SK-N-SH (cell line): ENCODE measurements around the gene BMF. TPM values are rescaled to one million over a fixed set of nuclear protein-coding genes. Genes with fewer than 3 reads are reported as not detected.

ENCODE experiments used
- CTCF ChIA-PET: fragments of 300-600, 350-600 bp; formaldehyde crosslinking; extraction: SDS; loops from one replicate; lab custom pipeline; 2021; lab: Yijun Ruan, JAX
- POLR2A ChIA-PET: fragments of 350-600 bp; sonication (Branson Sonifier 250); formaldehyde crosslinking; extraction: SDS; loops from one replicate; lab custom pipeline; 2020; ENCODE audit warnings: antibody characterized with exemption, inconsistent platforms; lab: Yijun Ruan, JAX
- DNase-seq: peaks from one replicate; pipeline ENCODE4 v3.0.0; 2012
- H2AFZ ChIP-seq: fragments of 200-600 bp; sonication (generic); 2 replicates; pipeline ENCODE4 v1.8.1; 2016; ENCODE audit warnings: antibody characterized with exemption, mild to moderate bottlenecking, low read depth
- H3F3A ChIP-seq: fragments of 200-600 bp; sonication (generic); replicated peaks from 2 replicates; pipeline ENCODE3; 2016; ENCODE audit warnings: antibody characterized with exemption, mild to moderate bottlenecking; ENCODE audit not compliant: insufficient read depth
- H3K27ac ChIP-seq, 2 experiments: fragments of 200-500 bp in 1 of 2; fragments of 200-600 bp in 1 of 2; sonication (Bioruptor generic) in 1 of 2; sonication (generic), shearing (Covaris generic) in 1 of 2; 2 replicates each; pipeline versions ENCODE4 v1.5.1 to v1.6.1; 2014 to 2016; ENCODE audit warnings: low read depth in 2 of 2, inconsistent platforms in 1 of 2, low read length in 1 of 2, mild to moderate bottlenecking in 1 of 2, mixed read lengths in 1 of 2
- H3K27me3 ChIP-seq: fragments of 200-600 bp; sonication (generic), shearing (Covaris generic); 2 replicates; pipeline ENCODE4 v1.6.1; 2016; ENCODE audit warnings: mixed run types; ENCODE audit not compliant: insufficient read depth
- H3K36me3 ChIP-seq, 2 experiments: fragments of 200-500 bp in 1 of 2; fragments of 200-600 bp in 1 of 2; sonication (Bioruptor generic) in 1 of 2; sonication (generic) in 1 of 2; replicated peaks in 1 of 2; 2 replicates each; pipeline versions ENCODE3 to v1.5.1; 2014 to 2016; ENCODE audit warnings: low read length in 1 of 2, mild to moderate bottlenecking in 1 of 2; ENCODE audit not compliant: insufficient read depth in 2 of 2, control insufficient read depth in 1 of 2
- H3K4me1 ChIP-seq, 2 experiments: fragments of 200-500 bp in 1 of 2; fragments of 200-600 bp in 1 of 2; sonication (Bioruptor generic) in 1 of 2; sonication (generic), shearing (Covaris generic) in 1 of 2; 2 replicates each; pipeline versions ENCODE4 v1.5.1 to v1.6.1; 2014 to 2016; ENCODE audit warnings: low read depth in 1 of 2, low read length in 1 of 2, mixed run types in 1 of 2; ENCODE audit not compliant: insufficient read depth in 2 of 2, control insufficient read depth in 1 of 2
- H3K4me2 ChIP-seq: fragments of 200-600 bp; sonication (generic), shearing (Covaris generic); 2 replicates; pipeline ENCODE4 v1.6.1; 2017; ENCODE audit warnings: mixed run types
- H3K4me3 ChIP-seq, 2 experiments: fragments of 200-500 bp in 1 of 2; fragments of 200-600 bp in 1 of 2; sonication (Bioruptor generic) in 1 of 2; sonication (generic), shearing (Covaris generic) in 1 of 2; 2 replicates each; pipeline versions ENCODE4 v1.5.1 to v1.8.1; 2014 to 2016; ENCODE audit warnings: low read depth in 2 of 2, inconsistent platforms in 1 of 2, low read length in 1 of 2, mild to moderate bottlenecking in 1 of 2, mixed read lengths in 1 of 2, moderate library complexity in 1 of 2
- H3K79me2 ChIP-seq: fragments of 200-600 bp; sonication (generic); 2 replicates; pipeline ENCODE4 v1.8.1; 2017; ENCODE audit warnings: mild to moderate bottlenecking; ENCODE audit not compliant: insufficient read depth
- H3K9ac ChIP-seq: fragments of 200-600 bp; sonication (generic); 2 replicates; pipeline ENCODE4 v1.6.1; 2017; ENCODE audit warnings: mixed run types
- H3K9me2 ChIP-seq: fragments of 200-600 bp; sonication (generic); 2 replicates; pipeline ENCODE4 v1.6.1; 2017; ENCODE audit warnings: mixed run types
- H3K9me3 ChIP-seq: fragments of 200-600 bp; sonication (generic); 2 replicates; pipeline ENCODE4 v1.6.1; 2017; ENCODE audit warnings: mixed run types, mild to moderate bottlenecking, moderate library complexity
- H4K20me1 ChIP-seq: fragments of 200-600 bp; sonication (generic); 2 replicates; pipeline ENCODE4 v1.6.1; 2017; ENCODE audit warnings: mild to moderate bottlenecking, mixed run types; ENCODE audit not compliant: insufficient read depth
- CTCF ChIP-seq: fragments of 200-600 bp; sonication (generic); IDR thresholded peaks from 2 replicates; pipeline ENCODE4 v1.6.1; 2017; ENCODE audit warnings: antibody characterized with exemption, mild to moderate bottlenecking, moderate library complexity
- FOSL2 ChIP-seq: IDR thresholded peaks from 2 replicates; pipeline ENCODE4 v1.4.0; 2012; ENCODE audit warnings: low read depth, mild to moderate bottlenecking, moderate library complexity, borderline replicate concordance
- FOXJ3 ChIP-seq: sonication (generic); formaldehyde crosslinking; IDR thresholded peaks from 2 replicates; pipeline ENCODE4 v1.5.1; 2020; ENCODE audit warnings: mild to moderate bottlenecking, missing genetic modification reagents
- MXI1 ChIP-seq: IDR thresholded peaks from 2 replicates; pipeline ENCODE4 v1.6.1; 2012; ENCODE audit warnings: mild to moderate bottlenecking, low read depth, low read length, improper control_type of control experiment
- RFX5 ChIP-seq: IDR thresholded peaks from 2 replicates; pipeline ENCODE4 v1.6.1; 2012; ENCODE audit warnings: mild to moderate bottlenecking, improper control_type of control experiment, low read length
- TAF1 ChIP-seq: IDR thresholded peaks from 2 replicates; pipeline ENCODE4 v1.6.1; 2012; ENCODE audit warnings: low read depth, mild to moderate bottlenecking, low read length, moderate library complexity, borderline replicate concordance
- TEAD4 ChIP-seq: IDR thresholded peaks from 2 replicates; pipeline ENCODE4 v1.4.0; 2012; ENCODE audit warnings: mild to moderate bottlenecking, borderline replicate concordance; ENCODE audit not compliant: insufficient read depth
- WGBS: methylation state at CpG from one replicate; pipeline ENCODE4 v1.1.6; 2017; ENCODE audit warnings: low lambda C conversion rate; 5-methylcytosine and 5-hydroxymethylcytosine counted together
- polyA plus RNA-seq, 3 experiments: library from polyadenylated mRNA; depleted of rRNA; stranded (reverse); fragments of >200 nt; gene quantifications; 2 replicates each; pipeline ENCODE4 v1.2.3, GENCODE V29; 2012
- TF ChIP-seq, protein P1 (sequence below): IDR thresholded peaks from 2 replicates; pipeline ENCODE4 v1.6.1; 2012; ENCODE audit warnings: mild to moderate bottlenecking, low read depth, low read length, moderate library complexity
- TF ChIP-seq, protein P2 (sequence below): IDR thresholded peaks from 2 replicates; pipeline ENCODE4 v1.4.0; 2012; ENCODE audit warnings: low read depth, borderline replicate concordance

BMF gene
- polyA plus RNA-seq, 1 of the 3 experiments (the other 2 are of a cell fraction) = 0.72 TPM

GRCh38 chr15:40048211-40048792 is 60.4 kb downstream of the BMF start (continued):
- TF ChIP-seq, protein P1, sequence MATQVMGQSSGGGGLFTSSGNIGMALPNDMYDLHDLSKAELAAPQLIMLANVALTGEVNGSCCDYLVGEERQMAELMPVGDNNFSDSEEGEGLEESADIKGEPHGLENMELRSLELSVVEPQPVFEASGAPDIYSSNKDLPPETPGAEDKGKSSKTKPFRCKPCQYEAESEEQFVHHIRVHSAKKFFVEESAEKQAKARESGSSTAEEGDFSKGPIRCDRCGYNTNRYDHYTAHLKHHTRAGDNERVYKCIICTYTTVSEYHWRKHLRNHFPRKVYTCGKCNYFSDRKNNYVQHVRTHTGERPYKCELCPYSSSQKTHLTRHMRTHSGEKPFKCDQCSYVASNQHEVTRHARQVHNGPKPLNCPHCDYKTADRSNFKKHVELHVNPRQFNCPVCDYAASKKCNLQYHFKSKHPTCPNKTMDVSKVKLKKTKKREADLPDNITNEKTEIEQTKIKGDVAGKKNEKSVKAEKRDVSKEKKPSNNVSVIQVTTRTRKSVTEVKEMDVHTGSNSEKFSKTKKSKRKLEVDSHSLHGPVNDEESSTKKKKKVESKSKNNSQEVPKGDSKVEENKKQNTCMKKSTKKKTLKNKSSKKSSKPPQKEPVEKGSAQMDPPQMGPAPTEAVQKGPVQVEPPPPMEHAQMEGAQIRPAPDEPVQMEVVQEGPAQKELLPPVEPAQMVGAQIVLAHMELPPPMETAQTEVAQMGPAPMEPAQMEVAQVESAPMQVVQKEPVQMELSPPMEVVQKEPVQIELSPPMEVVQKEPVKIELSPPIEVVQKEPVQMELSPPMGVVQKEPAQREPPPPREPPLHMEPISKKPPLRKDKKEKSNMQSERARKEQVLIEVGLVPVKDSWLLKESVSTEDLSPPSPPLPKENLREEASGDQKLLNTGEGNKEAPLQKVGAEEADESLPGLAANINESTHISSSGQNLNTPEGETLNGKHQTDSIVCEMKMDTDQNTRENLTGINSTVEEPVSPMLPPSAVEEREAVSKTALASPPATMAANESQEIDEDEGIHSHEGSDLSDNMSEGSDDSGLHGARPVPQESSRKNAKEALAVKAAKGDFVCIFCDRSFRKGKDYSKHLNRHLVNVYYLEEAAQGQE = no peak
- no peak for TF ChIP-seq FOSL2
- TF ChIP-seq TAF1 = no peak
- TF ChIP-seq RFX5 = no peak
- no peak for TF ChIP-seq MXI1
- TF ChIP-seq, protein P2, sequence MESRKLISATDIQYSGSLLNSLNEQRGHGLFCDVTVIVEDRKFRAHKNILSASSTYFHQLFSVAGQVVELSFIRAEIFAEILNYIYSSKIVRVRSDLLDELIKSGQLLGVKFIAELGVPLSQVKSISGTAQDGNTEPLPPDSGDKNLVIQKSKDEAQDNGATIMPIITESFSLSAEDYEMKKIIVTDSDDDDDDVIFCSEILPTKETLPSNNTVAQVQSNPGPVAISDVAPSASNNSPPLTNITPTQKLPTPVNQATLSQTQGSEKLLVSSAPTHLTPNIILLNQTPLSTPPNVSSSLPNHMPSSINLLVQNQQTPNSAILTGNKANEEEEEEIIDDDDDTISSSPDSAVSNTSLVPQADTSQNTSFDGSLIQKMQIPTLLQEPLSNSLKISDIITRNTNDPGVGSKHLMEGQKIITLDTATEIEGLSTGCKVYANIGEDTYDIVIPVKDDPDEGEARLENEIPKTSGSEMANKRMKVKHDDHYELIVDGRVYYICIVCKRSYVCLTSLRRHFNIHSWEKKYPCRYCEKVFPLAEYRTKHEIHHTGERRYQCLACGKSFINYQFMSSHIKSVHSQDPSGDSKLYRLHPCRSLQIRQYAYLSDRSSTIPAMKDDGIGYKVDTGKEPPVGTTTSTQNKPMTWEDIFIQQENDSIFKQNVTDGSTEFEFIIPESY = no peak

- Histone ChIP-seq H4K20me1 (no peaks in the 10 kb centered on the region), H3K9me2 (no peaks in the 10 kb centered on the region), H3K36me3 (no peaks in the 10 kb centered on the region), H3K4me3 (no peak overlapping the region), H3K4me1 (peaks cover 18 to 29% of the 10 kb centered on the region in 2 experiments), H3K79me2 (no peaks in the 10 kb centered on the region), H3K9me3 (no peaks in the 10 kb centered on the region), H3F3A (peaks cover 8% of the 10 kb centered on the region), H2AFZ (no peak overlapping the region), H3K27ac (0 out of 4 replicates have a peak overlapping the region, but pooled peaks of 1 of the 2 experiments have one; percentile 3), H3K4me2 (peak overlapping the region; percentile 35; the same call in 1 of the 2 replicates), H3K27me3 (no peaks in the 10 kb centered on the region), H3K9ac (no peak overlapping the region)
- DNase-seq = no peak
- CTCF ChIA-PET = interaction anchor here (0.9 to 8.5 kb wide), 7 partner anchors 12 to 291 kb away, joined by 3 to 153 read pairs (median 9); partner anchors contain the start of gene BMF
- POLR2A ChIA-PET = no interaction called here
- TF ChIP-seq FOXJ3 (CRISPR knock-in tag) (no peak), RFX5 (no peak), CTCF (no peak), TEAD4 (no peak)
- 66% methylated on average over 12 of the region's 15 CpGs for WGBS
Measured at GRCh38 chr15:40047415-40048210, 61.1 kb downstream of the BMF start.
